Neural cell (in vitro differentiated cells): ENCODE data around the gene MAN1B1.

Source experiments
- EP300 ChIP-seq: fragments of 450-650 bp; conservative IDR thresholded peaks from 2 replicates; pipeline ENCODE4 v1.6.1; 2014; ENCODE audit warnings: antibody characterized with exemption, mild to moderate bottlenecking, moderate library complexity; ENCODE audit not compliant: poor library complexity, severe bottlenecking
- EZH2 ChIP-seq: fragments of 200-600, 300-800 bp; shearing (Covaris generic), sonication (generic); IDR thresholded peaks from 2 replicates; pipeline ENCODE4 v1.6.1; 2014; ENCODE audit warnings: antibody characterized with exemption, low read length, borderline replicate concordance, mild to moderate bottlenecking; ENCODE audit not compliant: insufficient read depth, poor library complexity, severe bottlenecking
- MXI1 ChIP-seq: fragments of 450-650 bp; conservative IDR thresholded peaks from 2 replicates; pipeline ENCODE4 v1.6.1; 2014; ENCODE audit warnings: antibody characterized with exemption, mild to moderate bottlenecking; ENCODE audit not compliant: poor library complexity, severe bottlenecking
- POLR2AphosphoS5 ChIP-seq: IDR thresholded peaks from 2 replicates; pipeline ENCODE4 v1.6.1; 2012
- RAD21 ChIP-seq: fragments of 450-650 bp; conservative IDR thresholded peaks from 2 replicates; pipeline ENCODE4 v1.6.1; 2014; ENCODE audit warnings: antibody characterized with exemption, mild to moderate bottlenecking, moderate library complexity
- TF ChIP-seq, protein P1 (sequence below): fragments of 450-650 bp; IDR thresholded peaks from 2 replicates; pipeline ENCODE4 v1.5.1; 2014; ENCODE audit warnings: antibody characterized with exemption, mild to moderate bottlenecking, moderate library complexity; ENCODE audit not compliant: poor library complexity, severe bottlenecking
- TF ChIP-seq, protein P2 (sequence below): IDR thresholded peaks from 2 replicates; pipeline ENCODE4 v1.6.1; 2012; ENCODE audit warnings: borderline replicate concordance

DNA sequence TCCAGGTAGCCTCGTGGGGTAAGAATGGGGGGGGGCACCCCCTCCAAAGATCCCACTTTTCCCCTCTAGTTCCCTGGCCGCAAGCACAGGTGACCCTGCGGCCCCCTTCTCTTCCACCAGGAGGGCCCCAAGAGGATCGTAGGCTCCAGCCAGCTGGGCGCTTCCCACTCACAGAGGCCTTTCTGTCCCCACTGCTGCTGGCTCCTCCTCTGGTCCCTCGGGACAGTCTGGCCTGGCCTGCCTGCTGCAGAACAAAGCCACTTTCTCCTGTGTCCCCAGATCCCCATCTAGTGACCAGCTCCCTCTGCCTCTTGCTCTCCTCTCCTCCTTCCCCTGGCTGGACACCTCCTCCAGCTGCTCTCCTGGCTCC lies 15.9 kb upstream of the MAN1B1 start:
- TF ChIP-seq, protein P1, sequence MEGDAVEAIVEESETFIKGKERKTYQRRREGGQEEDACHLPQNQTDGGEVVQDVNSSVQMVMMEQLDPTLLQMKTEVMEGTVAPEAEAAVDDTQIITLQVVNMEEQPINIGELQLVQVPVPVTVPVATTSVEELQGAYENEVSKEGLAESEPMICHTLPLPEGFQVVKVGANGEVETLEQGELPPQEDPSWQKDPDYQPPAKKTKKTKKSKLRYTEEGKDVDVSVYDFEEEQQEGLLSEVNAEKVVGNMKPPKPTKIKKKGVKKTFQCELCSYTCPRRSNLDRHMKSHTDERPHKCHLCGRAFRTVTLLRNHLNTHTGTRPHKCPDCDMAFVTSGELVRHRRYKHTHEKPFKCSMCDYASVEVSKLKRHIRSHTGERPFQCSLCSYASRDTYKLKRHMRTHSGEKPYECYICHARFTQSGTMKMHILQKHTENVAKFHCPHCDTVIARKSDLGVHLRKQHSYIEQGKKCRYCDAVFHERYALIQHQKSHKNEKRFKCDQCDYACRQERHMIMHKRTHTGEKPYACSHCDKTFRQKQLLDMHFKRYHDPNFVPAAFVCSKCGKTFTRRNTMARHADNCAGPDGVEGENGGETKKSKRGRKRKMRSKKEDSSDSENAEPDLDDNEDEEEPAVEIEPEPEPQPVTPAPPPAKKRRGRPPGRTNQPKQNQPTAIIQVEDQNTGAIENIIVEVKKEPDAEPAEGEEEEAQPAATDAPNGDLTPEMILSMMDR, result no peak
- TF ChIP-seq EZH2 (no peak), RAD21 (no peak), MXI1 (no peak), POLR2AphosphoS5 (no peak), EP300 (no peak)
- TF ChIP-seq, protein P2, sequence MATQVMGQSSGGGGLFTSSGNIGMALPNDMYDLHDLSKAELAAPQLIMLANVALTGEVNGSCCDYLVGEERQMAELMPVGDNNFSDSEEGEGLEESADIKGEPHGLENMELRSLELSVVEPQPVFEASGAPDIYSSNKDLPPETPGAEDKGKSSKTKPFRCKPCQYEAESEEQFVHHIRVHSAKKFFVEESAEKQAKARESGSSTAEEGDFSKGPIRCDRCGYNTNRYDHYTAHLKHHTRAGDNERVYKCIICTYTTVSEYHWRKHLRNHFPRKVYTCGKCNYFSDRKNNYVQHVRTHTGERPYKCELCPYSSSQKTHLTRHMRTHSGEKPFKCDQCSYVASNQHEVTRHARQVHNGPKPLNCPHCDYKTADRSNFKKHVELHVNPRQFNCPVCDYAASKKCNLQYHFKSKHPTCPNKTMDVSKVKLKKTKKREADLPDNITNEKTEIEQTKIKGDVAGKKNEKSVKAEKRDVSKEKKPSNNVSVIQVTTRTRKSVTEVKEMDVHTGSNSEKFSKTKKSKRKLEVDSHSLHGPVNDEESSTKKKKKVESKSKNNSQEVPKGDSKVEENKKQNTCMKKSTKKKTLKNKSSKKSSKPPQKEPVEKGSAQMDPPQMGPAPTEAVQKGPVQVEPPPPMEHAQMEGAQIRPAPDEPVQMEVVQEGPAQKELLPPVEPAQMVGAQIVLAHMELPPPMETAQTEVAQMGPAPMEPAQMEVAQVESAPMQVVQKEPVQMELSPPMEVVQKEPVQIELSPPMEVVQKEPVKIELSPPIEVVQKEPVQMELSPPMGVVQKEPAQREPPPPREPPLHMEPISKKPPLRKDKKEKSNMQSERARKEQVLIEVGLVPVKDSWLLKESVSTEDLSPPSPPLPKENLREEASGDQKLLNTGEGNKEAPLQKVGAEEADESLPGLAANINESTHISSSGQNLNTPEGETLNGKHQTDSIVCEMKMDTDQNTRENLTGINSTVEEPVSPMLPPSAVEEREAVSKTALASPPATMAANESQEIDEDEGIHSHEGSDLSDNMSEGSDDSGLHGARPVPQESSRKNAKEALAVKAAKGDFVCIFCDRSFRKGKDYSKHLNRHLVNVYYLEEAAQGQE, result no peak
